Psoas muscle (tissue), 8 donors: Measurements from ENCODE around the gene RANBP10. TPM values are rescaled to one million over a fixed set of nuclear protein-coding genes. Genes with fewer than 3 reads are reported as not detected.

Experiments used
- ATAC-seq, 4 donors: fragments of 200-7000 bp; cut with Tn5 transposase; one replicate each; pipeline ENCODE4 v1.9.1; 2020; ENCODE audit warnings: moderate library complexity in 3 of 4, mild to moderate bottlenecking in 2 of 4
- DNase-seq, 2 donors: peaks; one replicate each; pipeline ENCODE4 v3.0.0-alpha.2; 2020
- H3K27ac ChIP-seq: fragments of 200-600 bp; one replicate; pipeline ENCODE4 v1.8.0; 2022
- H3K27me3 ChIP-seq, 3 donors: fragments of 200-600 bp in 1 of 3; one replicate each; pipeline versions ENCODE4 v1.6.1 to v1.8.0; 2013 to 2022; ENCODE audit warnings: low read length in 2 of 3, mild to moderate bottlenecking in 2 of 3, moderate library complexity in 1 of 3; ENCODE audit not compliant: insufficient read depth in 3 of 3
- H3K36me3 ChIP-seq, 2 donors: fragments of 200-600 bp in 1 of 2; one replicate each; pipeline versions ENCODE4 v1.6.1 to v1.8.0; 2013 to 2022; ENCODE audit warnings: low read depth in 1 of 2, mild to moderate bottlenecking in 1 of 2, moderate library complexity in 1 of 2; ENCODE audit not compliant: insufficient read depth in 1 of 2
- H3K4me1 ChIP-seq: fragments of 200-600 bp; one replicate; pipeline ENCODE4 v1.8.0; 2022
- H3K4me3 ChIP-seq: fragments of 200-600 bp; one replicate; pipeline ENCODE4 v1.8.0; 2022; ENCODE audit warnings: mild to moderate bottlenecking
- H3K9me3 ChIP-seq: fragments of 200-600 bp; one replicate; pipeline ENCODE4 v1.8.0; 2022
- WGBS, 3 donors: extraction: QIAGEN DNeasy Blood & Tissue Kit; methylation state at CpG; one replicate each; pipeline versions ENCODE4 v1.1.6 to v1.1.7; 2013; 5-methylcytosine and 5-hydroxymethylcytosine counted together
- intact Hi-C, 2 donors: fragments of 100-400 bp; cut with DNase I; formaldehyde crosslinking; loops; one replicate each; pipeline versions ENCODE4 v1.11.0 to v1.14.2; 2022
- polyA plus RNA-seq, 3 donors: library from polyadenylated mRNA; stranded (reverse); fragments of 200-250 nt; gene quantifications; one replicate each; pipeline ENCODE4 v1.2.3, GENCODE V29; 2013
- total RNA-seq, 4 donors: library from RNA; stranded (reverse); fragmentation: NEBNext Ultra II Directional in 2 of 4; extraction: Animal tissue kit (Norgen Biotek cat#: 25700) in 2 of 4; gene quantifications; one replicate each; pipeline versions ENCODE4 v1.2.1 to v1.2.4, GENCODE V29; 2021 to 2023
- TF ChIP-seq, protein P1 (sequence below): fragments of 200-600 bp; IDR thresholded peaks from one replicate; pipeline ENCODE4 v1.8.0; 2022; ENCODE audit warnings: antibody characterized with exemption
- donor health status: healthy with polysubstance abuse.
- donor health status: DM: no; HTN: no; CAD: no; lungs with moderate emphysema.
- donor health status: Bipolar disorder and iron deficiency.
- donor health status: healthy.
- donor health status: DM: yes; HTN: yes; CAD: no.
- donor health status: DM: no; HTN: no; CAD: no.
- donor health status: DM: no; HTN: no; CAD: no.
- donor health status: DM: yes; HTN: yes; CAD: no.

The RANBP10 gene
- total and polyA plus RNA-seq, 7 donors: 9.1 to 27.9 (median 17.6) TPM

DNA sequence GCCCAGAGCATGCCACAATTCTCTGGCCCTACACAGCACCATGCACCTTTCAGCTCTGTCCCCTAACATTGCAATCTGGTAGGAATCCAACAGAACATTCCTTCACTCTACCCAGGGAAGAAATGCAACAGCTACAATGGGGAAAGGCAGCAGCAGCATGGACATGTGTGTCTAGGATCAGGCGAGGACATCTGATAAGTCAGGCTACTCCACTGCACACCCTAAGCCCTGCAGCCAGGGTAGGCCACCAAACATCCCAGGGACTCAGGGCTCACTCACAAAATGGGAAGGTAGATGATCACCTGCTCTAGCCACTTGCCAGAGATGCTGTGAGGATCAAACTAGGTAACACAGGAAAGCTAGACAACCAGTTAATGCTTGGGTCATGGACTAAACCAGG, 5.1 kb downstream of the RANBP10 start:
- intact Hi-C loops: loop anchor here in 1 of 2 donors (5.0 kb wide), 1 partner anchor 79 kb away; no protein-coding TSS in a partner anchor
- ATAC-seq: no peak
- peaks cover 56% of the 10 kb centered on the region for H3K4me1 ChIP-seq
- 87 to 100% (median 95%) methylated on average over 1 of the region's 1 CpG for WGBS, 3 donors
- no peak for DNase-seq
- H3K9me3 ChIP-seq: no peaks in the 10 kb centered on the region
- H3K27ac ChIP-seq: peak overlapping the region; percentile 87
- no peak overlapping the region for H3K4me3 ChIP-seq
- no peaks in the 10 kb centered on the region for H3K27me3 ChIP-seq
- TF ChIP-seq, protein P1, sequence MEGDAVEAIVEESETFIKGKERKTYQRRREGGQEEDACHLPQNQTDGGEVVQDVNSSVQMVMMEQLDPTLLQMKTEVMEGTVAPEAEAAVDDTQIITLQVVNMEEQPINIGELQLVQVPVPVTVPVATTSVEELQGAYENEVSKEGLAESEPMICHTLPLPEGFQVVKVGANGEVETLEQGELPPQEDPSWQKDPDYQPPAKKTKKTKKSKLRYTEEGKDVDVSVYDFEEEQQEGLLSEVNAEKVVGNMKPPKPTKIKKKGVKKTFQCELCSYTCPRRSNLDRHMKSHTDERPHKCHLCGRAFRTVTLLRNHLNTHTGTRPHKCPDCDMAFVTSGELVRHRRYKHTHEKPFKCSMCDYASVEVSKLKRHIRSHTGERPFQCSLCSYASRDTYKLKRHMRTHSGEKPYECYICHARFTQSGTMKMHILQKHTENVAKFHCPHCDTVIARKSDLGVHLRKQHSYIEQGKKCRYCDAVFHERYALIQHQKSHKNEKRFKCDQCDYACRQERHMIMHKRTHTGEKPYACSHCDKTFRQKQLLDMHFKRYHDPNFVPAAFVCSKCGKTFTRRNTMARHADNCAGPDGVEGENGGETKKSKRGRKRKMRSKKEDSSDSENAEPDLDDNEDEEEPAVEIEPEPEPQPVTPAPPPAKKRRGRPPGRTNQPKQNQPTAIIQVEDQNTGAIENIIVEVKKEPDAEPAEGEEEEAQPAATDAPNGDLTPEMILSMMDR: no peak
- peaks cover 3 to 53% of the 10 kb centered on the region in 2 donors for H3K36me3 ChIP-seq

DNA sequence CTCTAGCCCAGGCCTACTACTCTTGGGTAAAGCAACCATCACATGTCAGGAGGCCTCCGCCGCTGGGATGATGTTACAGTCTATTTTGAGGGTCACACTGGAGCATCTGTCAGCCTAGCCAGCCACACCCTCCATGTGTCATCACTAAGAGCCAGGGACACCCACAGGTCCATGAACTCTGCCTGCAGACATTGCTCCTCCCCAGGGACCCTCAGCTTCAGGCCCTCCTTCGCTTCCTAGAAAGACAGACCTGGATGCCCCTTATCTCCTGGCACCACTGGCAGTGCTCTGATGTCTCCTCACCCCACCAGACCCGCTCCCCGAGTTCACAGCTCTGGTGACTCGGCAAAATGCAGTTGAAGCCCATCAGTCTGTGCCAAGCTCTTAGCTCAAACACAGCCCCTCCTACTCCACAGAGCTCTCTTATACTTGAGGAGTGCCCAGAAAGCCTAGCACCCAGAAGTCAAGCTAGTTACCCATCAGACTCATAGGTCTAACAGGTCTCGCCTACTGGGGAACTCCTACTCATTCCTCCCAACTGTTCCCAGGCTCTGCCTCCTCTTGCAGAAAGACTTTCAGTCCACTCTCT, 5.9 kb downstream of the RANBP10 start:
- Histone ChIP-seq H3K9me3 (no peaks in the 10 kb centered on the region), H3K4me3 (peak overlapping the region; percentile 17), H3K27ac (peak overlapping the region; percentile 87), H3K4me1 (peaks cover 57% of the 10 kb centered on the region), H3K36me3 (peaks cover 3 to 53% of the 10 kb centered on the region in 2 donors), H3K27me3 (no peaks in the 10 kb centered on the region)
- ATAC-seq: peak; percentile 97 to 99 (median 98)
- TF ChIP-seq, protein P1: no peak
- 53 to 68% (median 62%) methylated on average over 7 of the region's 7 CpGs for WGBS, 3 donors
- intact Hi-C loops: loop anchor here in 1 of 2 donors (5.0 kb wide), 1 partner anchor 78 kb away; no protein-coding TSS in a partner anchor
- peak; percentile 71 to 88 for DNase-seq

DNA sequence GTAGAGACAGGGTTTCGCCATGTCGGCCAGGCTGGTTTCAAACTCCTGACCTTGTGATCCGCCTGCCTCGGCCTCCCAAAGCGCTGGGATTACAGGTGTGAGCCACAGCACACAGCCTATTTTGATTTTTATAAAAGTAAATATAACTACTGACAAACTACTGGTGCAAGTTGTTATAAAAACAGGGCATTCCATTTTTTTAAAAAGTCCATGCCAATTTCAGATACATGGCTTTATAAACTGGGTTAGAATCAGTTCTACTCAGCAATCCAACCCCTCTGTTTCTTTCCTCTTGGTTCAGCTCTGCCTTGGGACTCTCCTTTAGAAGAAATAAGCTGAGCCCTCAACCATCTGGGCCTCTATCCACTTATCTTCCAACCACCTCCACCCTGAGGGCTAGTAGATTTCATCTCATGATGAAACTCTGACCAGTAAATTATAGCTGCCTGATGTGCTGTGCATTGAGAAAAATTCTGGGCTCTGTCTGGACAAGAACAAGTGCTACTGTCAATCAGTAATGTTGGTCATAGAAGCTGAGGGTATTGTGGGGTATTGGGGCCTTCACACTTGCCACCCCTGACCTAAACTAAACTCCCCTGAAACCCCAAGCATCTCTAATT, 10.2 kb downstream of the RANBP10 start:
- Histone ChIP-seq H3K36me3 (peaks cover 0 to 19% of the 10 kb centered on the region in 2 donors), H3K27ac (peak overlapping the region; percentile 10), H3K27me3 (no peaks in the 10 kb centered on the region), H3K9me3 (no peaks in the 10 kb centered on the region), H3K4me1 (peaks cover 40% of the 10 kb centered on the region), H3K4me3 (no peak overlapping the region)
- TF ChIP-seq, protein P1: no peak
- ATAC-seq: peak in 2 of 4 donors; percentile 3 to 15
- intact Hi-C loops: no loop called here
- 97 to 99% (median 98%) methylated on average over 5 of the region's 5 CpGs for WGBS, 3 donors
- DNase-seq: no peak

DNA sequence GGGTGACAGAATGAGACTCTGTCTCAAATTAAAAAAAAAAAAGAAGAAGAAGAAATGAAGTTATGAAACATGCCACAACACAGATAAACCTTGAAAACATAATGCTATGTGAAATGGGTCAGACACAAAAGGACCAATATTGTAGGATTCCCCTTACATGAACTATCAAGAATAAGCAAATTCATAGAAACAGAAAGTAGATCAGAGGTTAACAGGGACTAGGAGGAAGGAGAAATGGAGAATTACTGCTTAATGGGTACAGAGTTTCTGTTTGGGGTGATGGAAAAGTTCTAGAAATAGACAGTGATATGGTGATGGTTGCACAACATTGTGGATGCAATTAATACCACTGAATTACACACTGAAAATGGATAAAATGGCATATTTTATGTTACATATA, 16.3 kb downstream of the RANBP10 start:
- TF ChIP-seq, protein P1: no peak
- no peaks in the 10 kb centered on the region for H3K9me3 ChIP-seq
- H3K36me3 ChIP-seq: no peaks in the 10 kb centered on the region
- peaks cover 8% of the 10 kb centered on the region for H3K4me1 ChIP-seq
- ATAC-seq: peak in 2 of 4 donors; percentile 34 to 38
- no peak for DNase-seq
- no peak overlapping the region for H3K4me3 ChIP-seq
- intact Hi-C loops: no loop called here
- H3K27ac ChIP-seq: no peak overlapping the region
- H3K27me3 ChIP-seq: no peaks in the 10 kb centered on the region
